Measurements from ENCODE around the gene CDKL2. TPM values are rescaled to one million over a fixed set of nuclear protein-coding genes. Genes with fewer than 3 reads are reported as not detected.

CDKL2 gene
- total and polyA plus RNA-seq, 2 of the 8 experiments (the other 6 are each of a cell fraction or from before 2014, with no cell fraction given) = 1.4 to 2.1 TPM

- TF ChIP-seq TCF12 (IDR thresholded peaks at IDR 0.05; ENCODE audit: low read depth, low read length) (no peak), RFX5 (IDR thresholded peaks at IDR 0.05; ENCODE audit: borderline replicate concordance, low read depth, low read length) (no peak), SIN3A (conservative IDR thresholded peaks at IDR 0.05 in 1 of 2, IDR thresholded peaks at IDR 0.05 in 1 of 2; ENCODE audit: low read depth in 1 of 2, low read length in 2 of 2) (no peak)
These were observed 29.2 kb upstream of the CDKL2 start (continued) for GRCh38 chr4:75659512-75660031.

Data from H1 (cell line).